T follicular helper cell (primary cell): ENCODE measurements around the gene ASAP3.
"Not testable (repeated sequence)": the region's sequence is repeated elsewhere in the genome, so short reads cannot be mapped to it uniquely, and the experiment has no call there.

ENCODE experiments used
- DNase-seq: peaks from one replicate; pipeline ENCODE4 v3.0.0-alpha.2; 2020; ENCODE audit warnings: low read depth

Gene ASAP3

DNA sequence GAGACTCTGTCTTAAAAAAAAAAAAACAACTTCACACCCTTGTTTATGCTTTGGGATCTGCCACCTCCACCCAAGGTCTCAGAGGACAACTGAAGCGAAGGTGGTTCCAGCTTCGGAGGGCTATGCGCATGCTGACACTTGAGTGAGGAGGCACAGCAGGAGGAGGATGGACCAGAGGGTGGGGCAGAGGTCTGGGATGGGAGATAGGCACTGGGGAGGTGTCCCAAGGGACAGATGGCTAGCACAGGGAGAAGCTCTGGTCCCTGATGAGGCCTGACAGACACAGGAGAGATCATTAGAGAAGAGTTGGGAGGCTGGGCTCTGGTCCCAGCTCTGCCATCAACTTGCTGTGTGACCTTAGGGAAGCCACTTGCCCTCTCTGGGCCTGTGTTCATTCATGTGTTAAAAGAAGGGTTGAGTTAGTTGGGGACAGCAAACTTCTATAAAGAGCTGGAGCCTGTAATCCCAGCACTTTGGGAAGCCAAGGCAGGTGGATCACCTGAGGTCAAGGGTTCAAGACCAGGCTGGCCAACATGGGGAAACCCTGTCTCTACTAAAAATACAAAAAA, 30.2 kb upstream of the ASAP3 start:
- DNase-seq, result no peak

DNA sequence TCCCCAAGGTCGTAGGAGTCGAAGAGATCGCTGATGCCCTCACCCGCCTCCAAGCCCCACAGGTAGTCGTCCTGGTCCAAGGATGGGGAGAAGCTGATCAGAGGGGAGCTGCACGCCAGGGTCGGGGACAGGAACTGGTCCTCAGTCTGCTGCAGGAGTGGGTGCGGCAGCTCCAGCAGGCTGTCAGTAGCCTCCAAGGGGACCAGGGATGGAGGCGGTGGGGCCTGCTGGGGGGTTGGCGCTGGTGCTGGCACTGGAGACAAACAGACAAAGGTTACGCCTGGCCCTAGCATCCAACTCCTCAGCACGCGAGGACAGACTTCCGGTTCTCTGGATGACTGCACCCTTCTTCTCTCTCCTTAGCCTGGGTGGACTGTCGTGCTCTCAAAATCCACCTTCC, 25.9 kb upstream of the ASAP3 start:
- no peak for DNase-seq

DNA sequence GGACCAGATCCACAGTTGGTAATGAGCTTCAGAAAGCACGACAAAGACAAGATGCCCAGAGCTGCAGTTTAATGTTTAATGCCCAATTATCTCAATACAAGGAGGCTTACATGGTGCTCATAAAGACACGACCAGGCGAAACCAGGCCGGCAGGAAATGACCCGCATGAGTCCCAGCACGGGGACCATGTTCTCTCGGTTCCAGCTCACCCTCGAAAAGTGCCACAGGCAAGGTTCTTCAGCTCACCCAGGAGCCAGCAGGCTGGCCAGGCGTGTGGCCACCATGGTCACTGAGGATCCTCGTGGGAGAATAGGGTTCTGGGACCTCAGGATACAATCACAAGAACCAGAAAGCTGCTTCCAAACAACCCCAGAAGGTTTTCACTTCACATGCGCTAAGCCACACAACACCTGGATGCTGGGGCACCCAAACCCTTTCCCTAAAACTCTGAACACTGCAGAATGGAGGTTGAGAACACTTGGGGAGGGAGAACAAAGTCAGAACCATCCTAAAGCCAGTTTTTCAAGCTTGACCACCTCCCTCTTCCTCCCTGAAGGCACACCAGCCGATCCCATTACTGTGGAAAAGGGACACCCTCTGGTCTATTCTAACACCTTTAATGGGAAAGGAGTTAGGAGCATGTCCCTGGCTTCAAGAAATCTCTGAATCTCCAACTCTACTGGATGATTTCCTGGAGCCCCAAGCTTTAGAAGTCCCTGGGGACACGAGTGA, 22.6 kb upstream of the ASAP3 start:
- DNase-seq, result no peak

DNA sequence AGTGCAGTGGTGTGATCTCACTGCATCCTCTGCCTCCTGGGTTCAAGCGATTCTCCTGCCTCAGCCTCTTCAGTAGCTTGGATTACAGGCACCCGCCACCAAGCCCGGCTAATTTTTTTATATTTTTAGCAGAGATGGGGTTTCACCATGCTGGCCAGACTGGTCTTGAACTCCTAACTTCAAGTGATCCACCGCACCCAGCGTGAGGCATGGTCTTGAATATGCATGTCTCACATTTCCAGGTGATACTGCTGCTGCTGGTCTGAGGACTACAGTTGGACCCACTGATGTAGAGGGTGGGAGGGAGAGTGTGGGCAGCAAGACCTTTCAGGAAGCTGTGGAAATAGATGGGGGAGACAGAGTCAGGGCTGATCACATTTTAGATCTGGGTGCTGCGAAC, 21.9 kb upstream of the ASAP3 start:
- DNase-seq, result no peak

DNA sequence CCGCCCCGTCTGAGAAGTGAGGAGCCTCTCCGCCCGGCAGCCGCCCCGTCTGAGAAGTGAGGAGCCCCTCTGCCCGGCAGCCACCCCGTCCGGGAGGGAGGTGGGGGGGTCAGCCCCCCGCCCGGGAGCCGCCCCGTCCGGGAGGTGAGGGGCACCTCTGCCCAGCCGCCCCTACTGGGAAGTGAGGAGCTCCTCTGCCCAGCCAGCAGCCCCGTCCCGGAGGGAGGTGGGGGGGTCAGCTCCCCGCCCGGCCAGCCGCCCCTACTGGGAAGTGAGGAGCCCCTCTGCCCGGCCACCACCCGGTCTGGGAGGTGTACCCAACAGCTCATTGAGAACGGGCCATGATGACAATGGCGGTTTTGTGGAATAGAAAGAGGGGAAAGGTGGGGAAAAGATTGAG, 20.2 kb upstream of the ASAP3 start:
- not testable (repeated sequence) for DNase-seq

DNA sequence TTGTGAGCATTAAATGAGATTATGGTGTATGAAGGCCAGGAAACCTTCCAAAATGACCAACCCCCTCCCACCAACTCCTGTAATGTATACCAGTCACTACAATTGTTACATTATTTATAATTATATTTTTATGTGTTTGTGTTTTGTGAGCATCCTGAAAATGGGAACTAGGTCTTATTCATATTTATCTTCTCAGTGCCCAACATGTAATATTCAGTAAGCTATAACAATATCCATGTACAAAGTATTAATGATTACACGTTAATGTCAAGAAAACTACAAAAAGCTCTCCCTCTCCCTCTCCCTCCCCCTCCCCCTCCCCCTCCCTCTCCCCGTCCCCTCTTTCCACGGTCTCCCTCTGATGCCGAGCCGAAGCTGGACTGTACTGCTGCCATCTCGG, 19.0 kb upstream of the ASAP3 start:
- no peak for DNase-seq

DNA sequence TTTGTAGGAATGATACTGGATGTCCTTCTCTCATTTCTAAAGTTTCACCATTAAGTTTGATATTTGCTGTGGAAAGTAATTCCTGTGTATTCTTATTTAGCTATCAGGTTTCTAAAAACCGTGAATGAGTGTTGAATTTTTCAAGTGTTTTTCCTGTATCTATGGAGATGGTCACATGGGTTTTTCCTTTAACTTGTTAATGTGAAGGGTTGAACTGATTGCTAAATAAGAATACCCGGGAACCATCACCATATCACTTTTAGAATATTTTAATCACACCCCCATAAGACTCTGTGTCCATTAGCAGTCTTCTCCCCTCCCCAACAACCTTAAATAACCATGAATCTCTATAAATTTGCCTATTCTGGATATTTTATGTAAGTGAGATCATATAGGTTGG, 16.5 kb upstream of the ASAP3 start:
- no peak for DNase-seq

DNA sequence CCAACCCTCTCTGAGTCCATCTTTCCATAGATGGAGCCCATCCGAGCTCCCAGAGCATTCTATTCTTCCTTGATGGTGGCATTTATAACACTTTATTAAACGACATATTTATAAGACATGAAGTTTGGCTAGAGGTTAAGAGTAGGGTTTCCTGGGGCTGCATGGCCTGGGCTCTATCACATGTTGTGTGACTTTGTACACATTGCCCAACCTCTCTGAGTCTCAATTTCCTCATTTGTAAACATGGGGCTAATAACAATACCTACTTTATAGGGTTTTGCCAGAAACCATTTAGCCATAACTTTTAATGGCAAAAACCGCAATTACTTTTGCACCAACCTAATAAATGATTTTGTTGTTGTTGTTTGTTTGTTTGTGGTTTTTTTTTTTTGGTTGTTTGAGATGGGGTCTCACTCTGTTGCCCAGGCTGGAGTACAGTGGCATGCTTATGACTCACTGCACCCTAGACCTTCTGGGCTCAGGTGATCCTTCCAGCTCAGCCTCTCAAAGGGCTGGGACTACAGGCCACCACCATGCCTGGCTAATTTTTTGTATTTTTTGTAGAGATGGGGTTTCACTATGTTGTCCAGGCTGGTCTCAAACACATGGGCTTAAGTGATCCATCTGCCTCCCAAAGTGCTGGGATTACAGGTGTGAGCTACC, 13.9 kb upstream of the ASAP3 start:
- DNase-seq, result no peak

DNA sequence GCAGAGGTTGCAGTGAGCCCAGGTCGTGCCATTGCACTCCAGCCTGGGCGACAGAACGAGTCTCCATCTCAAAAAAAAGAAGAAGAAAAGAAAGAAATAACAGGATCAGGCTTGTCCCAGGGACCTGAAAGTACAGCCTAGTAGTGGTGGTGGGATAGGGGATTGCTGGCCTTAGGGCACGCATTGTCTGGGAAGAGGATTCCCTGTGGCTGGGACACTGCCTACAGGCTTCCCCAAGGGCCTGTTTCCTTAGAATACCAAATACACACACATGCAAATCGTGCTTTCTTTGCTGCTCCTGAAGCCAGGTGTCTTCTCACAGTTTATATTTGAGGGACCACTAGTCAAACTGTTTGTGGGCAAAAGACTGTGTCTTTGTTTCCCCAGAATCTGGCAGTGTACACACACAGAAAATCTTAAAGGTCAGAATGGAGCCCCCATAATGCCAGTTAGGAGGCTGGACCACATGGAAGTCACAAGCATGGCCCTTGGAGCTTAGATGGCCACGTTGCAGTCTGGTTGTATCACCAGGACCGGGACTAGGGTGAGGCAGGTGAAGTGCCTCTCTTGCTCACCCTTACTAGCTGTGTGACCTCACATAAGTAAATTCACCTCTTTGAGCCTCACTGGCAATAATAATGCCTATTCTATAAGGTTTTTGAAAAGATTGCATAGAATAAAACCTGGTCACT, 12.7 kb upstream of the ASAP3 start:
- no peak for DNase-seq

DNA sequence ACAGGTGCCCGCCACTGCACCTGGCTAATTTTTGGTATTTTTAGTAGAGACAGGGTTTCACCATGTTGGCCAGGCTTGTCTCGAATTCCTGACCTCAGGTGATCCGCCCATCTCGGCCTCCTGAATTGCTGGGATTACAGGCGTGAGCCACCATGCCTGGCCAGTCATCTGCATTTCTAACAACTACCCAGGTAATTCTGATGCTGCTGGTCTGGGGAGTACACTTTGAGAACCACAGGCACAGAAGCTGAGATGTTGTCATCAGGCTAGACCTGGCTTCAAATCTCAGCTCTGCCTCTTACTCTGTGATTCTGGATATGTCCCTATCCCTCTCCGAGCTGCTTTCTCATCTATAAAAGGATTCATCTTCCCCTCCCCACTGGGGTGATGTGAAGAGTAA, 10.9 kb upstream of the ASAP3 start:
- DNase-seq, result not testable (repeated sequence)

DNA sequence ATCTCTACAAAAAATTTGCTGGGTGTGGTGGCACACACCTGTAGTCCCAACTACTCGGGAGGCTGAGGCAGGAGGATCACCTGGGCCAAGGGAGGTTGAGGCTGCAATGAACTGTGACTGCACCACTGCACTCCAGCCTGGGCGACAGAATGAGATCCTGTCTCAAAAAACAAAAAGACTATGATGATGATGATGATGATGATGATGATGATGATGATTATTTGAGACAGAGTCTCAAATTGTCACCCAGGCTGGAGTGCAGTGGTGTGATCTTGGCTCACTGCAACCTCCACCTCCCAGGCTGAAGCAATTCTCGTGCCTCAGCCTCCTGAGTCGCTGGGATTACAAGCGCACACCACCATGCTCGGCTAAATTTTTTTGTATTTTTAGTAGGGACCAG, 8.8 kb upstream of the ASAP3 start:
- DNase-seq, result not testable (repeated sequence)

DNA sequence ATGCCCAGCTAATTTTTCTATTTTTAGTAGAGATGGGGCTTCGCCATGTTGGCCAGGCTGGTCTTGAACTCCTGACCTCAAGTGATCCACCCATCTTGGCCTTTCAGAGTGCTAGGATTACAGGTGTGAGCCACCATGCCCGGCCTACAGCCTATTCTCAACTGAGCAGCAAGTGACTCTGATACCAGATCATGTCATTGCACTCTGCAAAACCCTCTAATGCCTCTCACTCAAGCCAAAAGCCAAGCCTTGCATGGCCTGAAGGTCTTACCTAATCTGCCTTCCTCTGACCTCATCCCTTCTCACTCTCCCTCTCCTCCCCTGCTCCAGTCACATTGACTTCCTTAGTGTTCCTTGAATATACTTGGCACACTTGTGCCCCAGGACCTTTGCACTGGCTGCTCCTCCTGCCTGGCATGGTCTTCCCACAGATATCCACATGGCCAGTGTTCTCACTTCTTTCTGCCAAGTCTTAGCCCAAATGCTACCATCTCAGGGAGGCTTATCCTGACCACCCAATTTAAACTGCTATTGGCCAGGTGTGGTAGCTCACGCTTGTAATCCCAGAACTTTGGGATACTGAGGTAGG, 8.2 kb upstream of the ASAP3 start:
- DNase-seq, result no peak

DNA sequence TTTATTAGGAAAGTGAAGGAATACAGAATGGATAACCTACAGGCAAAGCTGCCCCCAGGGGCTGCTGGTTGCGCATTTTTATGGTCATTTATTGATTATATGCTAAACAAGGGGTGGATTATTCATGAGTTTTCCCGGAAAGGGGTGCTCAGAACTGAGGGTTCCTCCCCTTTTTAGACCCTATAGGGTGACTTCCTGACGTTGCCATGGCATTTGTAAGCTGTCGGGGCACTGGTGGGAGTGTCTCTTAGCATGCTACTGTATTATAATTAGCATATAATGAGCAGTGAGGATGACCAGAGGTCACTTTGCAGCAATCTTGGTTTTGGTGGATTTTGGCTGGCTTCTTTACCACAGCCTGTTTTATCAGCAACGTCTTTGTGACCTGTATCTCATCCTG, 5.9 kb upstream of the ASAP3 start:
- DNase-seq, result no peak

DNA sequence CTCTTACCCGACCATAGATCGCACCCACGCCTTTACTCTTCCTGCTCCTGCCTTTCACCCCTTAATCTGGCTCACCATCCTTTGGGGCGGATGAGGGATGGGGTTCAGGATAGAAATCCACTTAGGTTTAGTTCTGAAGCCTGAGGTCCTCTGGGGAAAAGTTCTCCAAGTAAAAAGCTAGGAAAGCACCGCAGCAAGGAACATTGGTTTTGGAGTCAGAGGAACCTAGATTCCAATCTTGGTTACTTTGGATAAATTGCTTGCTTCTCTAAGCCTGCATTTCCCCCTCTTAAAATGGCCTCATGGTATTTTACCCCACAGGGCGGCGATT, 988 bp upstream of the ASAP3 start:
- DNase-seq, result no peak

DNA sequence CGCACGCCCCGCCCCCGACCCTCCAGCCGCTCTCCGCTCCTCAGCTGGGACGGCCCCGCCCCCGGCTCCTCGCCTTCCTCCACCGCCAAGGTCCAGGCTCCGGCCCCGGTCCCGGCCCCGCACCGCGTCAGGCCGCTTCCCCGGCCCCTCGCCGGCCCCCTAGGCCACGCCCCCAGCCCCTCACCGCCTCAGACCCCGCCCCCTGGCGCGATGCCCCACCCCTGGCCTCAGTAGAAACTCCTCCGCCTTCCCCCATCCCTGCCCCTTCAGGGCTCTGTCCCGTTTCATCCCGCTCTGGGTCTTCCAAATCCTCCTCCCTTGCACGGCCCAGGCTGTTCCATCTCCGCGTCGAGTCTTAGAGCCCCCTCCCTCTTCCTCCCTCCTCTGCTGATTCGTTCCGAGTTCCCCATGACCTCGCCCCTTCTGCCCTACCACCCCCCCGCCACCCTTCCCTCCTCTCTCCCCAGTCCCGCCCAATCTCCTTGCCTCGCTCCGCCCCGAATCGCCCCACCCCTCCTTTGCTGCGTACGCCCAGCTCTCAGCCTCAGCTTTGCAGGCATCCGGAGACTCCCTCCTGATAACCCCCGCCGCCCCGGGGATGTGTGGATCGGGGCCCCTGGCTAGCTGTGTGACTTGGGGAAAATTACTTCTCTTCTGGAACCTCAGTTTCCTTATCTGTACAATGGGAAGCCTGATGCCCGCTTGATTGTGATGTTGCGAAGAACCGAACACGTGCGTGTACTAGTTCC, 448 bp upstream of the ASAP3 start:
- peak; percentile 90 for DNase-seq

DNA sequence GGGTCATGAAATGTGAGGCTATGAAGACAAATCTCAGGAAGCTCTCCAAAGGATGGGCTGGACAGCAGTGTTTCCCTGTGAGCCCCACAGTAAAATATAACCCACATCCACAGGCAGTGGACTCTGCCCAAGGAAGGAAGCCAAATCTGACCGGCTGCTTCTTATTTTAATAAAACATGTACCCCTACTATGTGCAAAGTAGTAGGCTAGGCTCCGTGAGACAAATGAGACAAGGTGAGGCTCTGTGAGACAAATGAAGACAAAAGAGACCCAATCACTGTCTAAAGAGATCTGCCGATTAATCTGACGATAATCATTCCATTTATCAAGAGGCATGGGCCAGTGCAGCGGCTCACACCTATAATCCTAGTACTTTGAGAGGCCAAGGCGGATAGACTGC, 2.1 kb downstream of the ASAP3 start:
- DNase-seq, result no peak

DNA sequence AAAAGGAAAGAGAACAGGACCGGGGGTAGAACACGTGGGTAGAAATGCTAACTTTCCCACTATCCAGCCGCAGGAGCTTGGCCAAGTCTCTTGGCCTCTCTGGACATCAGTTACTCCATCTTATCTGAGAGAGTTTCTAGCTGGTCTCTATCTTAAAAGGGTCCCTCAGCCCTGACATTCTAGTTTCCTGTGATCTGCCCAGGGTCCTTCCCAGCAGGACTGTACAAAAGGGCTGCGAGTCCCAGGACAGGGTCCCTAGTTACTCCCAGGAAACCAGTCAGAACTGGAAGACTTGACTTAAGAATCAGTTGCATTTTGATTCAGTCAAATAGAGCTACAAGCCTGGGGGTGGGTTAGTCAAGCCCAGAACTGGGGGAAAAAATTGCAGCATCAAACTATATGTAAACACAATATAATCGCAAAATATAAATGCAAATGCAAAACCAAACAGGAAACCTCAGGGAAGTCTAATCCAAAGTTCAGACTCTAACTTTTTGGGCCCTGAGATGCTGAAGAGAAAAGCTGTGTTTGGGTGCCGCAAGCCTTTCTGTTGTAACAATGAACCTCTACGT, 2.9 kb downstream of the ASAP3 start:
- DNase-seq, result no peak

DNA sequence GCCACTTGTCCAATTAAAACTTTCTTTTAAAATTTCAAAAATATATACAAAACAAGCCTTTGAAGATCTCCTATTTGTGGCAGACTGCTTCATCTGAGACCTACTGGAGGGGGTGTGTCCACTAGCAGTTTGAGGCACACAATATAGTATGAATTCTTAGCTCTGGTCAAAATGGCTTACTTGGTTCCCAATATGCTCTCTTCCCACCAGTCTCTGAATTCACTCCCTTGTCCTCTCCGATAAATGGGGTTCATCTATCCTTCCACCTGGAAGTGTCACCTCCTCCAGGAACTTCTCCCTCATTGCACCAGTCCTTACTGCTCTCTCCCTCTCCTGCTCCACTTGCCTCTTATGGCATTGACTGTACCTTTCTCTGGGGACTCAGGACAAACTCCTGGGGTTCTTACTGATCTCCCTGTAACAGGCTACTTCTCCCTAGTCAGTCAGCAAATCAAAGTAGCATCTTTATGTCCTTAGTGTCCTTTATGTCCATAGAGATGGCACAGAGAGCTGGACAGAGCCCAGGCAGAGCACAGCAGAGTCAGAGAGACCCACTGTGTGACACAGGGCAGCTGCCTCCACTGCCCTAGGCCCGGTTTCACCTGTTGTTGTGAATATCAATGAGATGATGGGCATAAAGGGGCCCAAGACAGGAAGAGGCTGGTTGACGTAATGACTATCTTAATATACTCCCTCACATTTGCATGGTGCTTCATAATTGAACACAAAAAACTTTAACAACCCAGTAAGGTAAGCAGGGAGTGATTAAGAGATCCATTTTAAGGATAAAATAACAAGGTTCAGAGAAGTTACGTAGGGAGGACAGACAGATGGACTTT, 3.6 kb downstream of the ASAP3 start:
- no peak for DNase-seq

DNA sequence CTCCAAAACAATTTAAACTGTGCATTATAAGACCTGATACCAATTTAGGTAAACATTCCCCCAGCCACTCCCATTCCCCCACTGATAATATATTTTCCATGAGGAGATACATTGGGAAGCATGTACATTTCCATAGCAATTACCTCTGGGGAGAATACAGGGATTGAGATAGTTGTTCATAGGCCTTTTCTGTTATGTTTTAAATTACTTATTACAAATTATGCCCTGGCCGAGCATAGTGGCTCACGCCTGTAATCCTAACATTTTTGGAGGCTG, 4.4 kb downstream of the ASAP3 start:
- DNase-seq, result no peak

DNA sequence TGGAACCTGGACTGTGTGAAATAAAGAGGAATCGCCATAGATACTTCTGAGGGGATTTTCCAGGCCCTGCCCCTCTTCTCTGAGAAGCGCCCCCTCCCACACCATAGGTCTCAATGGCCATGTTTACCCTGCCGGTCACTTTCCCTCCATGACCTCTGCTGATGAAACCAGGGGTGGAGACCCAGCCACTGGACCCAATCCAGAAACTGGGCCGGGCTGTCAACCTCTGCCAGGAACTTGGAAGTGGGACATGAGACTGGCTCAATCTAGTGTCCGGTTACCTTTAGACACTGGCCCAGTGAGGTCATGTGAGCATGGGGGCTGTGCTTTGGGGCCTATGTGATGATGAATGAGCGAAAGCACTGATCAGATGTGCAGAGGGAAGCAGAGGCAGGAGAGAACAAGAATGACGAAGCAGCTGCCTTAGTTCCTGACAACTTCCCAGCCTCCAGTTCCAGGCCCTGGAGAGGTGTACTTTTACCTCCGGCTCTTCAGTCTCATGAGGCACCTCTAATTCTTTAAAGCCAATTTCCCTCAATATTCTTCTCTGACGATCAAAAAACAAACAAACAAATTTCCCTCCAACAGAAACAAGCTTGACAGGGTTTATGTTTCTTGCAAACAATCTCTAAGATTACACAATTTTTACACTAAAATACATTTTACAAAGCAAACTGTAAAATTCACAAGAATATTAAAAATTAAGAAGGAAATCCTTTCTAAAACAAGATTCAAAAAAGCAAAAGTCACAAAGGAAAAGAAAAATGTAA, 4.9 kb downstream of the ASAP3 start:
- no peak for DNase-seq
